ENCODE results near the gene PRRT1.

DNA sequence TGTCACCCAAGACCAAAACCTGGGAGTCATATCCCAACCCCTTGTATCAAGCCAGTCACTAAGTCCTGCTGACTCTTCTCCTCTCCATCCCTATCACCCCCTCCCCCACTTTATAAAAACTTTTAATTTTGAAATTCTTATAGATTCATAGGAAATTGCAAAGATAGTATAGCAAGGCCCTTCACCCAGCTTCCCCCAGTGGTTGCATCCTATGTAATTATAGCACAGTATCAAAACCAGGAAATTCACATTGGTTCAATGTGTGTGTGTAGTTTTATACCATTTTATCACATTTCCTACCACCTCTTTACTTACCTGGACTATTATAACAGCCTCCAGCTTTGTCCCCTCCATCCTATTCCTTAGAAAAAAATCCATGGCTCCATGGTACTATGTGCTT lies 6.3 kb upstream of the PRRT1 start:
- TF ChIP-seq CTCF (IDR thresholded peaks at IDR 0.05): no peak
- TF ChIP-seq POLR2AphosphoS5 (IDR thresholded peaks at IDR 0.05): no peak
- TF ChIP-seq EP300 (IDR thresholded peaks at IDR 0.05): no peak

Data from esophagus muscularis mucosa (tissue), 4 donors.